KOPT-K1 (cell line): ENCODE data around the gene SETD5.

Experiments
- H3K27ac ChIP-seq: fragments of 200-600 bp; sonication (generic); 2 replicates; pipeline ENCODE4 v1.5.1; 2016; ENCODE audit warnings: antibody characterized with exemption, mild to moderate bottlenecking, low read depth, low read length; ENCODE audit not compliant: poor library complexity, severe bottlenecking
- H3K36me3 ChIP-seq: fragments of 200-600 bp; sonication (generic); 2 replicates; pipeline ENCODE4 v1.5.1; 2017; ENCODE audit warnings: antibody characterized with exemption, mild to moderate bottlenecking, low read length, moderate library complexity; ENCODE audit not compliant: insufficient read depth
- H3K9me3 ChIP-seq: fragments of 200-600 bp; sonication (generic); 2 replicates; pipeline ENCODE4 v1.5.1; 2017; ENCODE audit warnings: antibody characterized with exemption, low read length, mild to moderate bottlenecking; ENCODE audit not compliant: insufficient read depth, poor library complexity, severe bottlenecking

SETD5 gene

GRCh38 chr3:9385187-9386077 lies 12.0 kb upstream of the SETD5 start:
- peaks cover 97% of the 10 kb centered on the region for H3K36me3 ChIP-seq
- H3K27ac ChIP-seq = no peak overlapping the region
- no peaks in the 10 kb centered on the region for H3K9me3 ChIP-seq

DNA sequence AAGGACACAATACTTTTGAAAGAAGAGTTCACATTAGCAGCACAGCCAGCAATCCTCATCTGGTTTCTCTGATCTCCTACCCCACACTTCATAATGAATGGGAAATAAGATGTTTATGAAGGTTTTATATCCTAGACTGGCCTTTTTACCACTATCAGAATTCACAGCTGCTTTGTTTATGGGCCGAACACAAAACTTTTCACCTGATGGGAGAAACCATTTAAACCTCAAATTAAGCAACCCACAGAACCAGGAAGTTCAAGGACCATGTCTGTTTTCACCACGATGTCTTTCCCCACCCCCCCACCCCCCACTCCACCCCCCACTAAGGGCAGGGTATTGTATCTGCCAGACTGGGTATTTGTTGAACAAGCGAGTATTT lies 11.3 kb upstream of the SETD5 start:
- Histone ChIP-seq H3K27ac (no peak overlapping the region), H3K9me3 (no peaks in the 10 kb centered on the region), H3K36me3 (peaks cover 97% of the 10 kb centered on the region)

GRCh38 chr3:9386501-9387321 lies 10.7 kb upstream of the SETD5 start:
- no peak overlapping the region for H3K27ac ChIP-seq
- peaks cover 98% of the 10 kb centered on the region for H3K36me3 ChIP-seq
- H3K9me3 ChIP-seq = no peaks in the 10 kb centered on the region

- H3K36me3 ChIP-seq = peaks cover 98% of the 10 kb centered on the region
- H3K27ac ChIP-seq = no peak overlapping the region
Measured at GRCh38 chr3:9387322-9387655, 10.1 kb upstream of the SETD5 start.

DNA sequence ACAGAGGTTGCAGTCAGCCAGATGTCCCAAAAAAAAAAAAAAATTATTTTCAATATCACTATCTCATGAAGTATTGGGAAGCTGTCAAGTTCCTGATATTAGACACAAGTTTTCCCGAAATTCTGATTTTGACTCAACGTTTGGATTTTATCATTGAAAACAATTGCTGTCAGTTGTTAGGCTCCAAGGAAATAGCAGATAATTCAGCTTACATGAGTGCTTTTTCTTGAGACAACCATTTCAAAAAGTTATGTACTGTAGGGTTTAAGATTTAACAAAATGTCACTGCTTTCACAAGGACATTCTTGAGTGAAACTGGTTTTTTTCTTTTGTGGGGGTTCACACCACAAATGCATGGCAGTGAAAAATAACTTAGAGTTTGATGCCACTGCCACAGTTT lies 9.3 kb upstream of the SETD5 start:
- Histone ChIP-seq H3K36me3 (peaks cover 98% of the 10 kb centered on the region), H3K9me3 (no peaks in the 10 kb centered on the region), H3K27ac (no peak overlapping the region)

More at GRCh38 chr3:9387322-9387655, 10.1 kb upstream of the SETD5 start:
- no peaks in the 10 kb centered on the region for H3K9me3 ChIP-seq

DNA sequence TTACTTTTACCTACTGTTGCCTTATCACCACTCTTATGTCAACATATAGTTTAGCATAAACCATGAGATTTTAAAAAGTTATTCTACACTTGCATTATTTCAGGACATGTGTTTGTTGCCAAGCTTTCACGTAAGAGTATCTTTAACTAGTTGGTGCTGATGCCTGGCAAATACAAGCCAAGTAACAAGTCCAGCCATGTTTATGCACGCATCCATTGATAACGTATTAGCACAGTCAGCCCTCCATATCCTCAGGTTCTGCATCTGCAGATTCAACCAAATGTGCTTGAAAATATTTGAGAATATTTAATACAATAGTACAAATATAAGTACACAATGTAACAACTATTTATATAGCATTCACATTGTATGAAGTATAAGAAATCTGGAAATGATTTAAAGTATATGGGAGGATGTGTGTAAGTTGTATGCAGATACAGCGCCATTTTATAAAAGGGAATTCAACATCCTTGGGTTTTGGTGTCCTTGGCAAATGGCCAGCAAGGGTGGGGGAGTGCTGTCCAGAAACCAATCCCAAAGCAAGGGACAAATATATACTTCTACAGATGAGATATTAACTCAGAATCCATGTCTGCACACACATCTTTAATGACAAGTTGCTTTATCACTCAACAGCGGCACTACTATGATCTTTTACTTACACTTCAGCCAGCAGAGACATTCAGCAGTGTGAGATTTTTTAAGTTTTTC lies 8.7 kb upstream of the SETD5 start:
- H3K27ac ChIP-seq = no peak overlapping the region
- H3K36me3 ChIP-seq = peaks cover 98% of the 10 kb centered on the region
- H3K9me3 ChIP-seq = no peaks in the 10 kb centered on the region

DNA sequence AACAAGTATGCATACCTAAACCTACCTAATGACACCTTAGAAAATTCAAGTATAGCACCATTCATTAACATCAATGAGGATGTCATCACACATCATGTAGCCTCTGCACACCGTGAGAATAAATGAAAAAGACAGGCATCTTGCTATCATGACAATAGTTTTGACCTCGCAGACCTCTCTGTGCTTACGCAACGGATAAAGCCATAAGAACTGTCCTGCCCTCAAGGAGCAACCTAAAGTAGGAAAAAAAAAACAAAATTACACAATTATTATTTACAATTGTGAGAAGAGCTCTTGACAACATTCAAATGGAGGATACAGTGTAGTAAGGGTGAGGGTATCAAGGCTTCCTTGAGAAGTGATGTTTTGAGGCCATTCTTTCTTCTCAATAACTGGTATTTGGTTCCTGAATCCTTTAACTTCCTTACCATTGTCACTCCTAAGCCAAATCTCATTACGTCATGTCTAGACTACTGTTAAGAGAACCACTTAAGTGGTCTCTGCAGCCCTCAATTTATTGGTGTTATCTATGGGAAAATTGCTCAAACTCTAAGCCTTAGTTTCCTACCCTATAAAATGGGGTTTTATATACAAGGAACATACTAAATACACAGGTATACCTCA lies 7.0 kb upstream of the SETD5 start:
- H3K36me3 ChIP-seq = peaks cover 98% of the 10 kb centered on the region
- H3K9me3 ChIP-seq = no peaks in the 10 kb centered on the region
- no peak overlapping the region for H3K27ac ChIP-seq

DNA sequence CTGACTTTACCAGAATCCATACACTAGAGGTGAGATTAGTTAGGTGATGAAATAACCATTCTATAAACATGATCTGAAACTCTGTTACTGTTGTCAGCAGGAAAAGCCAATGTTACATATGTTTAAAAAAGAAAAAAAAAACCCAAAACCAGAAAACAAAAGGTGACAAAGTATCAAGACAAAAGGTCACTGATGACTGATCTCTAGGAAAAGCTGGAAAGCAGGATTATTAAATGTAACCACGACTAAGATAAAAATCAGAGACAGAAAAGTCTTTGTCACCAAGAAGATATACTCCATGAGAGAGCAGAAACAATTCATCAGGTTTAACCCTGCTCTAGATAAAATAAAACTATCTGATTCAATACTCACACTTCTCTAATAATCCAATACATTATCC lies 5.4 kb upstream of the SETD5 start:
- Histone ChIP-seq H3K27ac (no peak overlapping the region), H3K36me3 (peaks cover 86% of the 10 kb centered on the region), H3K9me3 (no peaks in the 10 kb centered on the region)

DNA sequence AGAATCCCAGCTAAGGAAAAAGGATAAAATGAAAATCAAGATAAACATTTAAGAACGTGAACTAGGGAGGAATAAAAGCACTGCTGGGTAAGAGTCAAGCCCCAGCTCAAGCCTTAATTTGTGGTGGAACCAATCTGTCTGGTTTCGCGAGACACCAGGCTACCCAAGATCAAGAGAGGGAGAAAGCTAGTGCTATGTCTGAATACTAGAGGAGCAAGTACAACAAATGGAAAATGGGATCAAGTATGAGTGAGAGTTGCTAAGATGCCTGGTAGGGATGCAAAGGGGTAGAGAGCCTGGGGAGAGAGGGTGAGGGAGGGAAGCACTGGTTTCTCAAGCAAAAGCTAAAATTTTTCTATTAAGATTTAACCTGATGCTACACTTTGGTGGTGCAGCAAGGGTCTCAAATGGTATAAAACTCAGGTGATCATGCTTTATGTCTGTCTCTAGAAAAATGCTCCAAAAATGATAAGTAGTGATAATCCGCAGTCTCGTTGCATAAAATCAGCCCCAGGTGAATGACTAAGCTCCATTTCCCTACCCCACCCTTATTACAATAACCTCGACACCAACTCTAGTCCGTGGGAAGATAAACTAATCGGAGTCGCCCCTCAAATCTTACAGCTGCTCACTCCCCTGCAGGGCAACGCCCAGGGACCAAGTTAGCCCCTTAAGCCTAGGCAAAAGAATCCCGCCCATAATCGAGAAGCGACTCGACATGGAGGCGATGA lies 1.7 kb upstream of the SETD5 start:
- peak overlapping the region; percentile 98 for H3K27ac ChIP-seq
- peaks cover 52% of the 10 kb centered on the region for H3K36me3 ChIP-seq
- H3K9me3 ChIP-seq = no peaks in the 10 kb centered on the region

- peak overlapping the region; percentile 98 for H3K27ac ChIP-seq
- no peaks in the 10 kb centered on the region for H3K9me3 ChIP-seq
- peaks cover 47% of the 10 kb centered on the region for H3K36me3 ChIP-seq
Measured at GRCh38 chr3:9396301-9396631, 1.1 kb upstream of the SETD5 start.

- peak overlapping the region; percentile 98 for H3K27ac ChIP-seq
- no peaks in the 10 kb centered on the region for H3K9me3 ChIP-seq
- H3K36me3 ChIP-seq = peaks cover 42% of the 10 kb centered on the region
Measured at GRCh38 chr3:9396632-9397331, 633 bp upstream of the SETD5 start.

DNA sequence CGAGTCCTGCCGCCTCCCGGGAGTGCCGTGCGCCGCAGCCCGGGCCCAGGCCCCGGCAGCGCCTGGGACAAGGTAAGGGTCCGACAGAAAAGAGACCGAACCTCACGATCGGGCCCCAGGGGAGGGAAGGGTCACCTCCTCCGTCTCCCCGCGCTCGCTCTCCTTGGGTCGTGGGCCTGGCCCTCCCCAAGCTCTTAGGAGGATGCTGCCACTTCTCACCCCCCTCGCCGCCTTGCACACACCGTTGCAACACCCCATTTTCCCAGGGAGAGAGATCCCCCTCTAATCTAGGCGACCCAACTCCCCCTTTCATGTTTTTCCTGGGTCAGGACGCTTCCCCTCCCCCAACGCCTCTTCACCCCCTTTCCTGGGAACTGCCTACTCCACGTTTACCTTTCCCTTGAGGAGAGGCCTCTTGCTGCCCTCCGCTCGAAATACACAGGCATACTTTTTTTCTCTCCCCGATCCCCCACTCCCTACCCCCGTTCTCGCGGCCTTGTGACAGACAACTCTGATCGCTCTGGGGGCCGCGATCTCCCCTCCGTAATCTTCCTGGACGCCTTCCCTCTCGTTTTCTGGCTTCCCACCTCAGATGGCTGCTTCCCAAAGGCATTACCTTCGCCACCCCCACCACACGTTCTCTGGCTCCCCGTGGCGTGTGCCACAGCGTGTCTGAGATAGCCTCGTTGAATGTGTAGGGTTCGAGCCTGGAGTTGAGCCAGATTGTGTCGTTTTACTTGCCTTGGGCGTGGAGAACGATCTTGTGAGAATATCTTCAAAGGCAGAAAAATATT lies 688 bp downstream of the SETD5 start:
- Histone ChIP-seq H3K36me3 (peaks cover 29% of the 10 kb centered on the region), H3K9me3 (no peaks in the 10 kb centered on the region), H3K27ac (peak overlapping the region; percentile 98)

GRCh38 chr3:9398700-9399336 lies 1.4 kb downstream of the SETD5 start:
- peak overlapping the region; percentile 98 for H3K27ac ChIP-seq
- peaks cover 22% of the 10 kb centered on the region for H3K36me3 ChIP-seq
- H3K9me3 ChIP-seq = no peaks in the 10 kb centered on the region
